Transverse colon (tissue), 4 donors: ENCODE measurements around the gene NOTUM.

ENCODE experiments used
- CTCF ChIP-seq, 5 experiments: fragments of 200-600 bp in 3 of 5; fragments of 450-650 bp in 2 of 5; sonication (generic) in 3 of 5; IDR thresholded peaks; 1 replicate in 2 of 5; 2 replicates in 3 of 5; pipeline ENCODE4 v1.5.1; 2016 to 2017; ENCODE audit warnings: antibody characterized with exemption in 5 of 5, inconsistent platforms in 3 of 5, mild to moderate bottlenecking in 2 of 5, moderate library complexity in 1 of 5
- EP300 ChIP-seq: sonication (generic); formaldehyde crosslinking; IDR thresholded peaks from one replicate; pipeline ENCODE4 v1.6.1; 2017; ENCODE audit warnings: antibody characterized with exemption, low read depth
- POLR2A ChIP-seq: fragments of 450-650 bp; IDR thresholded peaks from one replicate; pipeline ENCODE4 v1.6.1; 2016; ENCODE audit warnings: antibody characterized with exemption, mild to moderate bottlenecking, moderate library complexity
- POLR2AphosphoS5 ChIP-seq, 3 donors: sonication (generic); formaldehyde crosslinking; IDR thresholded peaks; one replicate each; pipeline ENCODE4 v1.6.1; 2016; ENCODE audit warnings: antibody characterized with exemption in 3 of 3

GRCh38 chr17:81956607-81957589 lies 4.1 kb downstream of the NOTUM start:
- TF ChIP-seq CTCF (IDR thresholded peaks at IDR 0.05) (no peak), POLR2A (no peak), EP300 (no peak), POLR2AphosphoS5 (IDR thresholded peaks at IDR 0.05) (no peak)
